Stimulated activated CD4-positive, alpha-beta T cell treated with anti-CD3 and anti-CD28 coated beads, Interleukin-12 subunit alpha, Interleukin-12 subunit beta, amount 100 ng/mL, for 4 hours (primary cell): ENCODE measurements around the gene PRKG1.

ENCODE experiments used
- DNase-seq: peaks from one replicate; pipeline ENCODE4 v3.0.0-alpha.2; 2020

PRKG1 gene

GRCh38 chr10:51077074-51077473 is 2.8 kb downstream of the PRKG1 start:
- no peak for DNase-seq

GRCh38 chr10:51077507-51077906 is 3.2 kb downstream of the PRKG1 start:
- no peak for DNase-seq

GRCh38 chr10:51079331-51079730 is 5.0 kb downstream of the PRKG1 start:
- no peak for DNase-seq

GRCh38 chr10:51079766-51080165 is 5.5 kb downstream of the PRKG1 start:
- DNase-seq, result no peak

GRCh38 chr10:51080311-51081006 is 6.2 kb downstream of the PRKG1 start:
- DNase-seq, result no peak

- no peak for DNase-seq
Measured at GRCh38 chr10:51082857-51083256, 8.6 kb downstream of the PRKG1 start.

GRCh38 chr10:51083356-51083853 is 9.1 kb downstream of the PRKG1 start:
- DNase-seq, result no peak

- no peak for DNase-seq
Measured at GRCh38 chr10:51085204-51085603, 10.9 kb downstream of the PRKG1 start.

- DNase-seq, result no peak
Measured at GRCh38 chr10:51086710-51087109, 12.4 kb downstream of the PRKG1 start.

GRCh38 chr10:51087114-51087513 is 12.8 kb downstream of the PRKG1 start:
- no peak for DNase-seq

GRCh38 chr10:51090190-51090589 is 15.9 kb downstream of the PRKG1 start:
- no peak for DNase-seq

GRCh38 chr10:51092402-51092801 is 18.1 kb downstream of the PRKG1 start:
- DNase-seq, result no peak

- no peak for DNase-seq
Measured at GRCh38 chr10:51095444-51095843, 21.2 kb downstream of the PRKG1 start.

- DNase-seq, result no peak
Measured at GRCh38 chr10:51097546-51097945, 23.3 kb downstream of the PRKG1 start.

- DNase-seq, result no peak
Measured at GRCh38 chr10:51100221-51100620, 25.9 kb downstream of the PRKG1 start.

- DNase-seq, result no peak
Measured at GRCh38 chr10:51103554-51104217, 29.4 kb downstream of the PRKG1 start.

- no peak for DNase-seq
Measured at GRCh38 chr10:51106311-51106945, 32.1 kb downstream of the PRKG1 start.

GRCh38 chr10:51108406-51108805 is 34.1 kb downstream of the PRKG1 start:
- DNase-seq, result no peak

- no peak for DNase-seq
Measured at GRCh38 chr10:51109801-51110533, 35.7 kb downstream of the PRKG1 start.

GRCh38 chr10:51112013-51112412 is 37.7 kb downstream of the PRKG1 start:
- no peak for DNase-seq

- no peak for DNase-seq
Measured at GRCh38 chr10:51113007-51113406, 38.7 kb downstream of the PRKG1 start.

- no peak for DNase-seq
Measured at GRCh38 chr10:51117053-51117660, 42.9 kb downstream of the PRKG1 start.

GRCh38 chr10:51117794-51118193 is 43.5 kb downstream of the PRKG1 start:
- no peak for DNase-seq
